ENCODE results near the gene BIRC3.
"Not testable (repeated sequence)": the region's sequence is repeated elsewhere in the genome, so short reads cannot be mapped to it uniquely, and the experiment has no call there.

Gene BIRC3

DNA sequence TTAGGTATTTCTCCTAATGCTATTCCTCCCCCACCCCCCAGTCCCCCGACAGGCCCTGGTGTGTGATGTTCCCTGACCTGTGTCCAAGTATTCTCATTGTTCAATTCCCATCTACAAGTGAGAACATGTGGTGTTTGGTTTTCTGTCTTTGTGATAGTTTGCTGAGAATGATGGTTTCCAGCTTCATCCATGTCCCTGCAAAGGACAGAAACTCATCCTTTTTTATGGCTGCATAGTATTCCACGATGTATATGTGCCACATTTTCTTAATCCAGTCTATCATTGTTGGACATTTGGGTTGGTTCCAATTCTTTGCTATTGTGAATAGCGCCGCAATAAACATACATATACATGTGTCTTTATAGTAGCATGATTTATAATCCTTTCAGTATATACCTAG lies 20.5 kb upstream of the BIRC3 start:
- not testable (repeated sequence) for DNase-seq

DNA sequence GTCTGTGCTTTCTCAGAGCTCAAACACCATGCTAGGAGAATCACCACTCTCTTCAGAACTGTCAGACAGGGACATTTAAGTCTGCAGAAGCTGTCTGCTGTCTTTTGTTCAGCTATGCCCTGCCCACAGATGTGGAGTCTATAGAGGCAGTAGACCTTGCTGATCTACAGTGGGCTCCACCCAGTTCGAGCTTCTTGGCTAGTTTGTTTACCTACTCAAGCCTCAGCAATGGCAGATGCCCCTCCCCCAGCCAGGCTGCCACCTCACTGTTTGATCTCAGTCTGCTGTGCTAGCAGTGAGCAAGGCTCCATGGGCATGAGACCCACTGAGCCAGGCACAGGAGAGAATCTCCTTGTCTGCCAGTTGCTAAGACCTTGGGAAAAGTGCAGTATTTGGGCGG lies 16.4 kb upstream of the BIRC3 start:
- not testable (repeated sequence) for DNase-seq

DNA sequence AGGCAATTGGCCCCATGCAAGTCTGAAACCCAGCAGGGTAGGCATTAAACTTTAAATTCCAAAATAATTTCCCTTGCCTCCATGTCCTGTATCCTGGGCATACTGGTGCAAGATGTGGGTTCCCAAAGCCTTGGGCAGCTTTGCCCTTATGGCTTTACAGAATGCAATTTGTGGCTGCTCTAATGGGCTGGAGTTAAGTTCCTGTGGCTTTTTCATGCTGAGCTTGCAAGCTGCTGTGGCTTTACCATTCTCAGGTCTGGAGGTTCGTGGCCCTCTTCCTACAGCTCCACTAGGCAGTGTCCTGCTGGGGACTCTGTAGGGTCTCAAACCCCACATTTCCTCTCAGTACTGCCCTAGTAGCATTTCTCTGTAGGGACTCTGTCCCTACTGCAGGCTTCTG lies 15.0 kb upstream of the BIRC3 start:
- no peak for DNase-seq

DNA sequence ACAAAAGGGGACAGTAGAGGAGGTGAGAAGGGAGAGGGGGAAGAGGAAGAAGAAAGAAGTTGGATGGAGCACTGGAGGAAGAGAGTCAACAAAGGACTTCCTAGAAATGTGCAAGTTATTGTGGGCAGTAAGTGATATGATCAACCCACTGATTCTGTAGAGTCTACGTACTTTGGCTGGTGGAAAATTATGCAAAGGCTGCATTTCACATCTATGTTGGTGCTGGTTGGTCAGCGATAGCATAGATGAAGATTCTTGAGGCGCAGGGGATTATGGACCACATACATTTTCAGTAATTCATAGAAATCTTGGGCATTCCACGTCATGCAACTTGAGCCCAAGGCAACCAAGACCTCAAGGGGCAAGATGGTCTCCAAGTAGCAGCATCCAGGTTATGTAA lies 12.6 kb upstream of the BIRC3 start:
- no peak for DNase-seq

DNA sequence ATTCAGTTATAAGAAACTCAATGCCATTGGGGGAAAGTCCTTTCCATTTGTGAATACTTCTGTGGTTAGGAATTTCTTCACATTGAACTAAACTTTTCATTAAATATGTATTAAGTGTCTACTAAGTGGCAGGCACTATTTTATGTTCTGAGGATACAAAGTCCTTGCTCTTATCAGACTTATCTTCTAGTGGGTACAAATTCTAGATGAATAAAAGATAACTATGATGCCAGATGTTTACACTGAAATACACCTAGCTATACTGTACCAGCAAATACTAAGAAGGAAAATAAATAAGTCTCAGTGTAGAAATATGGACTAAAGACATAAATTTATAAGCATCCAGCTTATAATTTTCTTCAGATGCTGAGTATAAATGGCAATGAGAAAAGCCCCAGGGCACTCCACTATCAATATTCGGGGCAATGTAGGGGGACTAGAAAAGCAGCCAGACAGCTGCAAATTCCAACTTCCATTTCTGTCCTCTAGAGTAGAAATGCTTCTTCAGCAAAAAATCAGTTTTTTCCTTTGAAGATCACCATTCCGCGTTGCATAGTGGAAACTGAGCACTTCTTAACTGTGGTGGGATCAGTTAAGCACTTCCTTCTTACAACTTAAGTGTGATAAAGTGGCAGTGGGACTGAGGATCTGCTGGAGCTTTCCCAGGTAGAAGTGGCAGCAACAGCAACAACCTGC lies 11.8 kb upstream of the BIRC3 start:
- DNase-seq, result no peak

DNA sequence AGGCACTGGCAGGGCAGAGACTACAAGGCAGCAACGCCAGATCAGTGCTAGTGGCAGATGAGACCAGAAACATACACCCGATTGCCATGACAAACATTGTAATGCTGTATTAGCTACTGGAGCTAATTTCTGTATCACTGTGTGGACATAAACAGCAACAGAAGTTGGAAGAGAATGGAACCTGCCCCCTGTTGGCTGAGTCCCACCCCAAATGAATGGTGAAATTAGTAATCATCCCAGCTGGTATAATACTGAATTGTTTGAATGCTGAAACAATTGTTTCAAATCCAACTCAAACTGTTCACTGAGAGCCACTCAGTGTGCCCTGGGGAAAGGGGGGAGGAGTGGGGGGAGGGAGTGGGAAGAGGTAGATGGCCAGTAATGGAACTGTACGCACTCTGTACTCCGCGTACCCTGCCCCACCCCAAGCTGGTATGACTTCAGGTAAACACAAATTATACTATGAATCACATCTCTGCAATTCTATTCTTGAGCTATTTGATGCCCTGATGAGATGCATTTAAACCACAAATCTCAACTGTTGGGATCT lies 11.2 kb upstream of the BIRC3 start:
- DNase-seq, result no peak

DNA sequence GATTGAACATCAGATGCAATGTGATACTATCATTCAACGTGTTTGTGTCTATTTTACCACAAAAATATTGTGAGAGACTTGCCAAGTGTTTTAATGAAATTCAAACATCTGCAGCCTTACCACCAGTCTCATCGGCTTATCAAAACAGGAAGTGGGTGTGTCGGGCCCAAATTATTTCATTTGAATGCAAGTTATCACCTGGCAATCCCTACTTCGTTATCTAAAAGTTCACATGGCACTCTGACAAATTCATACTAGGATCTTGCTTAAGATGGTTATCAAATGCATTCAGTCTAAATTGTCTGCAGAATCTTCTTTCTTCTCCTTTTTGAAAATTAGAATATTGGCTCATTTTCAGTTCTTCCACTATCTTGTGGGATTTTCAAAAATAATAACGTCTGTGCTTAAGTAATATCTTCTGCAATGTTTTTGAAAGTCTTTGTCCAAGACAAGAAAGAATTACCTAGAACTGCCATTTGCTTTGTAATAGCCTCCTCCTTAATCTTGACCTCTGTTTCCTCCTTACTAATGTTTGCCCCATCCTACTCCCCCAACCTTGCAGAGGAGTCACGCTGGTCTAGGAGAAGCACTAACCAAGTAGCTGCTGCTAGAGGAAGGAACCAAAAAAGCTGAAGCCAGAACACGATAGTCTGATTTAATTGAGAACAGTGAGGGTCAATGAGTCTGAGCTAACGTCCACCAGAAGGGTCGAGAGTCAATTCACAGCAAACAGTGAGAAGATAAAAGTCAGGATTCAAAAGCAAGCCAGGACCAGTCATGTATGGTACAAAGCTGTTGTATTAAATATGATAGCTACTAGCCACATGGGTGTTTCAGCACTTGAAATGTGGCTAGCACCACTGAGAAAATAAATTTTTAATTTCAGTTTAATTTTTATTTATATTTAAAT lies 10.2 kb upstream of the BIRC3 start:
- DNase-seq, result no peak

DNA sequence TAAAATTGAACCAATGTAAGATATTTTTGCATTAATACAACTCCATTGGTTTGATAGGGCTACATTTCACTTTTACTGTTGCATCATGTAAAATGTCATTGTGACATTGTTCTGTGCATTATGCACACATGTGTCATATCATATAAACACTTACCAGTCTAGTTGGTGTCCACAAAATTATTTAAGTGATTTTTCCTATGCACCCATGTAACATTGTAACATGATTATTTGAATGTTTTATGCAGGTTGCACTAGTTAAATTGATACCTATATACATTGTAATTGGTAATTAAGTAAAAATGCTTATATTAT lies 9.6 kb upstream of the BIRC3 start:
- no peak for DNase-seq

DNA sequence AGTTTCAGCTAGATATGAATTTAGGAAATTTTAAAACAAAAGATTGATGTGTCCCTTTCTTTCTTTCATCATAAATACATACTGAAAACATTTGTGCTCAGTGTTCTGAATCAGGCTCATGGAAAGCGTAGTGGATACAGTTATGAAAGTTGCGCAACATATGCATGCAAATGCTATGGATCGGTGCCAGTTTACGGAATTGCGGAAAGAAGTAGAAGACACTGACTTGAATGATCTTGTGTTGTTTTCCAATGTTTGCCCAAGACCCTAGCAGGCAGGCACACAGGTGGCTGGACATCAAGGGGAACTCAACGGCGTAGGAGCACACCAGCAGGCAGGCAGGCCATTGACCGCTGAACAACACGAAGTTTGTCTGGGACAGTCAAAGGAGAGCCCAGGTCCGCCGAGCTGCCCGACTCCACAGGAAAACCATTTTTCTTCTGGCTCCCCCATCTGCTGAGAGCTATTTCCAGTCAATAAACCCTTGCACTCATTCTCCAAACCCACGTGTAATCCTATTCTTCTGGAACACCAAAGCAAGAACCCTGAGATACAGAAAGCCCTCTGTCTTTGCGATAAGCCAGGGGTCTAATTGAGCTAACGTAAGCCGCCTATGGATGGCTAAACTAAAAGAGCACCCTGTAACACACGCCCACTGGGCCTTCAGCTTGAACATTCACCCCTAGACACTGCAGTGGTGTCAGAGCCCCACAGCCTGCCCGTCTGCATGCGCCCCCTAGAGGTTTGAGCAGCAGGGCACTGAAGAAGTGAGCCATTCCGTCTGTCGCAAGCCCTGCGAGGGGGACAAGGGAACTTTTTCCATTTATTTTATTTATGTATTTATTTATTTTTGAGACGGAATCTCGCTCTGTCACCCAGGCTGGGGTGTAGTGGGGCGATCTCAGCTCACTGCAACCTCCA lies 7.4 kb upstream of the BIRC3 start:
- no peak for DNase-seq

DNA sequence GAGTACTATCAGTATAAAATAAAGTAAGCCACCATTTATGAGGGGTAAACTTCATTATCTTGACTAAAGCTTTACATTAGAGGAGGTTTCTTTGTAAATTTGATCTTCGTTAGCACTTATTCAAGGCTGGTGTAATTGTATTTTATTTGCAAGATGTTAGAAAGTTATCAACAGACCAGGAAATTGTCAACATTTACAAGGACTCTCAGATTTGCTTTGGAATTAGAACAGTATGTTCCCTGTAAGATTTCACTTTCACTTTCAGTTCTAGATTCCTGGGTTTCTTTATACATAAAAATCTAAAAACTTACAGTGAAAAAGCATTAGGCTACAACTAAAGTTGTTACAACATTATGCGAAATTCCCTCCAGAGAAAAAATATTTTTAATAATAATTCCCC lies 4.6 kb upstream of the BIRC3 start:
- no peak for DNase-seq

DNA sequence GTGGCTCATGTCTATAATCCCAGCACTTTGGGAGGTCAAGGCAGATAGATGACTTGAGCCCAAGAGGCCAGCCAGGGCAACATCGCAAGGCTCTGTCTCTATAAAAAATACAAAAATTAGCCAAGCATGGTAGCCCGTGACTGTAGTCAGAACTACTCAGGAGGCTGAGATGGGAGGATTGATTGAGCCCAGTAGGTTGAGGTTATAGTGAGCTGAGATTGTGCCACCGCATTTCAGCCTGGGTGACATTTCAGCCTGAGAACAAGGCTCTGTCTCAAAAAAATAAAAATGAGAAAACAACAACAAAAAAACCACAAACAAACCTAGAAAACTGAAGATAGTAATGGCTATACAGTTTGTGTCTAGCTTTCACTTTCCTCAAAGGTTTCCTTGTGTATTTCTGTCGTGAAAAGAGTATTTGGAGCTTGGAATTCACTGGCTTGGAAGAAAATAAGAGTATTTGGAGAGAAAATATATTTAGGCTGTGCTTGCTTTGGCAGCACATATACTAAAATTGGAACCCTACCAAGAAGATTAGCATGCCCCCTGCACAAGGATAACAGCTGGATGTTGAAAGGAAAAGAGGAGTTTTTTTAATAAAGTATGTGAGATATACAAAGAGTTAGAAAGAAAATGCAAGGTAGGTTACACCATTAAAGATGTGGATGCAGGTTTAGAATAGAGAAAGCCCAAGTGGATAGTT lies 3.9 kb upstream of the BIRC3 start:
- DNase-seq, result no peak

DNA sequence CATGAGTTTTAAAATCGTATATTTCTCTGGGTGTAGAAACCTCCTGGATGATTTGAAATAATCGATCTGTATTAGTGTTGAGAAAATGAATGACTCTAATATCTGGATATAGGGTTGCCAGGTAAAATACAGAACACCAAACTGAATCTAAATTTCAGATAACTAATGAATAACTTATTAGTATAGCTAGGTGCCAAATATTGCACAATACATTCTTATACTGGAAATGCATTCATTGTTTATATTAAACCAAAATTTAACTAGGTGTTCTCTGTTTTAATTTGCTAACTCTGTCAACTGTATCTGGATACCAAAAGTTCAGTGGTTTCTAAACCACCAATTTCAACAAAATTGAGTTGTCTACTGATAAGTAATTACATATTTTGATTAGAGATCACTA lies 2.5 kb upstream of the BIRC3 start:
- DNase-seq, result no peak

DNA sequence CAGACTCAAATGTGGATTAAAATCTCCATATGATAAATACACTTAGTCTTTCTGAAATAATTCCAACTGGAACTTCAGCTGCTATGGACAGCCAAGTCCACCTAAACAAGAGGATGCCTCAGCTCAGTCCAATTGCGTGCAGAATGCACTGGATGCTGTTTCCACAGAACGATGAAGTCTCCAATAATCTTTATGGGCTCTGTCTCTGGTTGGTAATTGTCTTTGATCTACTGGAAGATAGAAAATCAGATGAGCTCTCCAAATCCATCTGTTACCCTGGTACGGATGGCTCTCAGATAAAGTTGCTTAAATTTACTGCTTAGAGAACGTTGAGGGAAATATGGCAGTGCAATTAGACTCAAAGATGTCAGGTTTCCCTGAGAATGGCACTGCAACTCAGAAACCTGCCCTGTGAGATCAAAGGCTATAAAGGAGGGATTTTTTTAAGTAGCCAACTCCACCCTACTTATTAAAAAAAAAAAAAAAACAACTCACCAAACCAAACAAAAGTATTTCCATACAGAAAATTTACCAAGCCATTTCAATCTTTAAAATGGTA lies 859 bp upstream of the BIRC3 start:
- no peak for DNase-seq

DNA sequence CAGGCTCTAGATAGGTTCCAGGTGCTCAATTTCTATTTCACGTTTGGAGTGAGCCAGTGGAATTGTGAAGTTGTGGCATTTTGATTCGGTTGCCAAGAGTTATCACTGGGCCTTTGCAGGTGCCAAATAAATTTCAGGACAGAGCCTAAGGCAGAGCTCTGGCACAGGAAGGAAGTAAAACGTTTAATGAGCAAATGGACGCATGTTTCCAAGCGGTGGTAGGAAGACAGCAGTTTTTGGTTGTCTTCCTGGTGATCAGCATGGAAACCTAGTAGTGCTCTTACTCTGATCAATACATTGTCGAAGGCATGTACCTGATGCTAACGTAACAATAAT lies 452 bp downstream of the BIRC3 start:
- no peak for DNase-seq

DNA sequence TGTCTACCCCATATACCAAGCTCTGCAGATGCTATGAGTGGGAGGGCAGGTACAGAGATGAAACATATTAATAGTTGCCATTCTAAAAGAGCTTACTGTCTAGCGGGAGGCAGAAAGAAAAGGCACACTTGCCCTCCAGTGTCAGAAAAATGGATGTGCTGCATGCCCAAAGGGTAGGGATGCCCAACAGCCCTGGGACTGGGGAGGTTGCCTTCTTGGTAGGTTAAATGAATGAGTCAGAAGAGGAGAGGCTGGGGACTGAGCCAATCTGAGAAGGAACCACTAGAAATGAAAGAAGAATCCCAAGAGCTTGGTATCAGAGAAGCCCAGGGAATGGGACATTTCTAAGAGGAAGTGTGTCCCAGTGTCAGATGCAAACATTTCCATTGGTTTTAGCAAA lies 1.2 kb downstream of the BIRC3 start:
- DNase-seq, result no peak

DNA sequence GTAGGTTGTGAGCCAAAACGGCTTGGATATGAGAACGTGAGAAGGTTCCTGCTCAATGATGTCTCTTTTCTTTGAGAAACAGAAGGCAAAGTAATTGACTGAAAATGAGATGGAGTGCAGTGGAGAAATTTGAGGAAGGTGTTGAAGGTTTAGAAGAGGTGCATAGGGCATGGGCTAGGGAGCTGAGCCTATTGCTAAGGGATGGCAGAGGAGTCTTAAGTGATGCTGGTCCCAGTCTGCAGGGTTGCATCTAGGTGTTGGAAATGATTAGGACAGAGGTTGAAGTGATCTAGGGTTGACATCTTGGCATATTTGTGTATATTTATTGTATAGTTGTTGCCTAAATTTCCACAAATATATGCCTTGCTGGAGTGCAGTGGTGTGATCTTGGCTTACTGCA lies 2.3 kb downstream of the BIRC3 start:
- no peak for DNase-seq

DNA sequence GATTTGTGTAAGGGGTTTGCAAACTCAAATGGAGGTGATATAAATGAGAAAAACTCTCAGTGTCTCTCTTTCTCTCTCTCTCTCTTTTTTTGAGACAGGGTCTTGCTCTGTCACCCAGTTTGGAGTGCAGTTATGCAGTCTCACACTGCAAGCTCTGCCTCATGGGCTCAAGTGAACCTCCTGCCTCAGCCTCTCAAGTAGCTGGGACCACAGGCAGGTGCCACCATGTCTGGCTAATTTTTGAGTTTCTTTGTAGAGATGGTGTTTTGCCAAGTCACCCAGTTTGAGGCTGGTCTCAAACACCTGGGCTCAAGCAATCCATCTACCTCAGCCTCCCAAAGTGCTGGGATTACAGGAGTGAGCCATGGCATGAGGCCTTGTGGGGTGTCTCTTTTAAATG lies 2.9 kb downstream of the BIRC3 start:
- no peak for DNase-seq

DNA sequence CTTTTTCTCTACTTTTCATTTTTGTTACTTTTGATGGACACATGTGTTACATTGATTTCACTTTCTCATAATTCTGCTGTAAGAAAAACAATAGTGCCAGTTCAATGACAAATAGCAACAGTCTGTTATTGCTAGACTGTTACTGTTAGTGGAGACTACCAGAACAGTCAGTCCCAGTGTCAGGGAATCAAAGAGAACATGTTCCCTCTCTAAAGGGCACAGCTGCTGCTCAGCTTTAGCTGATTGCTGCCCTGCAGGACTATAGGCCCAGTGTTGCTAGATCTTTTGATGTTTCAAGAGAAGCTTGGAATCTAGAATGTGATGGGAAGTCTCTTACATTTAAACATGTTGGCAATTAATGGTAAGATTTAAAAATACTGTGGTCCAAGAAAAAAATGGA lies 3.4 kb downstream of the BIRC3 start:
- no peak for DNase-seq

DNA sequence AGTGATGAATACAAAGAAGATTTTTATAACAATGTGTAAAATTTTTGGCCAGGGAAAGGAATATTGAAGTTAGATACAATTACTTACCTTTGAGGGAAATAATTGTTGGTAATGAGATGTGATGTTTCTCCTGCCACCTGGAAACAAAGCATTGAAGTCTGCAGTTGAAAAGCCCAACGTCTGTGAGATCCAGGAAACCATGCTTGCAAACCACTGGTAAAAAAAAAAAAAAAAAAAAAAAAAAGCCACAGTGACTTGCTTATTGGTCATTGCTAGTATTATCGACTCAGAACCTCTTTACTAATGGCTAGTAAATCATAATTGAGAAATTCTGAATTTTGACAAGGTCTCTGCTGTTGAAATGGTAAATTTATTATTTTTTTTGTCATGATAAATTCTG lies 5.3 kb downstream of the BIRC3 start:
- DNase-seq, result no peak

DNA sequence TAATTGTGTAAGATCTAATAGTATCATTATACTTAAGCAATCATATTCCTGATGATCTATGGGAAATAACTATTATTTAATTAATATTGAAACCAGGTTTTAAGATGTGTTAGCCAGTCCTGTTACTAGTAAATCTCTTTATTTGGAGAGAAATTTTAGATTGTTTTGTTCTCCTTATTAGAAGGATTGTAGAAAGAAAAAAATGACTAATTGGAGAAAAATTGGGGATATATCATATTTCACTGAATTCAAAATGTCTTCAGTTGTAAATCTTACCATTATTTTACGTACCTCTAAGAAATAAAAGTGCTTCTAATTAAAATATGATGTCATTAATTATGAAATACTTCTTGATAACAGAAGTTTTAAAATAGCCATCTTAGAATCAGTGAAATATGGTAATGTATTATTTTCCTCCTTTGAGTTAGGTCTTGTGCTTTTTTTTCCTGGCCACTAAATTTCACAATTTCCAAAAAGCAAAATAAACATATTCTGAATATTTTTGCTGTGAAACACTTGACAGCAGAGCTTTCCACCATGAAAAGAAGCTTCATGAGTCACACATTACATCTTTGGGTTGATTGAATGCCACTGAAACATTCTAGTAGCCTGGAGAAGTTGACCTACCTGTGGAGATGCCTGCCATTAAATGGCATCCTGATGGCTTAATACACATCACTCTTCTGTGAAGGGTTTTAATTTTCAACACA lies 6.4 kb downstream of the BIRC3 start:
- no peak for DNase-seq

DNA sequence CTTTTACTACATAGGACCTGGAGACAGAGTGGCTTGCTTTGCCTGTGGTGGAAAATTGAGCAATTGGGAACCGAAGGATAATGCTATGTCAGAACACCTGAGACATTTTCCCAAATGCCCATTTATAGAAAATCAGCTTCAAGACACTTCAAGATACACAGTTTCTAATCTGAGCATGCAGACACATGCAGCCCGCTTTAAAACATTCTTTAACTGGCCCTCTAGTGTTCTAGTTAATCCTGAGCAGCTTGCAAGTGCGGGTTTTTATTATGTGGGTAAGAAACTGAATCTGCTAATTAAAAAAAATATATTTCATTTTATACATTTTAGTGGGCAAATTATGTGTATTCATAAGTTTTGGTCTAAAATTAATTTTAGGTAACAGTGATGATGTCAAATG lies 7.8 kb downstream of the BIRC3 start:
- no peak for DNase-seq

DNA sequence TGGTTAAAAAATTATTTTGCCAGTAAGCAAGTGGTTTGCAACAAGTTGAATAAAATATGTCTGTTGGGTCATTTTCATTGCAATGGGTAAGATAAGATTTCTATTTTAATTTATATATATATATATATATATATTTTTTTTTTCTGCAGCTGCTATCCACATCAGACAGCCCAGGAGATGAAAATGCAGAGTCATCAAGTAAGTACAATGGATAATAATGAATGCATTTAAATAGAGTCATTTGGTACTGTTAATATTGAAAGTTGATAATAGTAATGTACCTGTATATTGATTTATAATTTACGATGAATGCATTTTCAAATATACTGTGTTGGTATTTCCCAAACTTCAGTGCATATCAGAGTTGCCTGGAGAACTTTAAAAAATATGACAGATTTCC lies 11.5 kb downstream of the BIRC3 start:
- DNase-seq, result no peak
